ENCODE results near the gene ATAD3C.
A peak's percentile ranks its signal among the peaks of the same experiment; 100 is the strongest.
"Not testable (repeated sequence)": the region's sequence is repeated elsewhere in the genome, so short reads cannot be mapped to it uniquely, and the experiment has no call there.

Gene ATAD3C

GRCh38 chr1:1470626-1471388, 21.3 kb downstream of the ATAD3C start:
- peak; percentile 24 for DNase-seq (ENCODE audit: low read depth)
- peak overlapping the region; percentile 93 for H3K4me3 ChIP-seq (ENCODE audit: low read depth, low read length)
- TF ChIP-seq MYC (IDR thresholded peaks at IDR 0.05; ENCODE audit: low read depth, low read length) (no peak), CTCF (IDR thresholded peaks at IDR 0.05; ENCODE audit: low read depth, low read length) (no peak), MAX (IDR thresholded peaks at IDR 0.05; ENCODE audit: low read depth, low read length) (no peak), POLR2A (IDR thresholded peaks at IDR 0.05; ENCODE audit: extremely low read depth, insufficient read length) (no peak)

GRCh38 chr1:1471389-1472052, 22.0 kb downstream of the ATAD3C start, which contains the start of gene ATAD3B:
Gene ATAD3B, plus strand, starts transcription at chr1:1471765. Its CDS starts 120 bp downstream, at chr1:1471885.
- peak; percentile 95 for DNase-seq (ENCODE audit: low read depth)
- TF ChIP-seq CTCF (IDR thresholded peaks at IDR 0.05; ENCODE audit: low read depth, low read length): no peak
- TF ChIP-seq POLR2A (IDR thresholded peaks at IDR 0.05; ENCODE audit: extremely low read depth, insufficient read length): peak; percentile 47
- peak; percentile 82 for TF ChIP-seq MAX (IDR thresholded peaks at IDR 0.05; ENCODE audit: low read depth, low read length)
- TF ChIP-seq MYC (IDR thresholded peaks at IDR 0.05; ENCODE audit: low read depth, low read length): peak; percentile 89
- H3K4me3 ChIP-seq (ENCODE audit: low read depth, low read length): peak within 1 kb of the TSS; percentile 97

- H3K4me3 ChIP-seq (ENCODE audit: low read depth, low read length): peak overlapping the region; percentile 97
- not testable (repeated sequence) for DNase-seq (ENCODE audit: low read depth)
Measured at GRCh38 chr1:1472053-1472876, 22.8 kb downstream of the ATAD3C start.

- DNase-seq (ENCODE audit: low read depth); H3K4me3 ChIP-seq (ENCODE audit: low read depth, low read length): not testable (repeated sequence)
Measured at GRCh38 chr1:1476011-1476410, 26.5 kb downstream of the ATAD3C start.

GRCh38 chr1:1477206-1477605, 27.7 kb downstream of the ATAD3C start:
- TF ChIP-seq CTCF (IDR thresholded peaks at IDR 0.05; ENCODE audit: low read depth, low read length) (no peak), MAX (IDR thresholded peaks at IDR 0.05; ENCODE audit: low read depth, low read length) (no peak), POLR2A (IDR thresholded peaks at IDR 0.05; ENCODE audit: extremely low read depth, insufficient read length) (no peak), MYC (IDR thresholded peaks at IDR 0.05; ENCODE audit: low read depth, low read length) (no peak)
- H3K4me3 ChIP-seq (ENCODE audit: low read depth, low read length): no peak overlapping the region
- no peak for DNase-seq (ENCODE audit: low read depth)

GRCh38 chr1:1479547-1480487, 30.3 kb downstream of the ATAD3C start:
- H3K4me3 ChIP-seq (ENCODE audit: low read depth, low read length): no peak overlapping the region
- TF ChIP-seq MAX (IDR thresholded peaks at IDR 0.05; ENCODE audit: low read depth, low read length) (no peak), POLR2A (IDR thresholded peaks at IDR 0.05; ENCODE audit: extremely low read depth, insufficient read length) (no peak), CTCF (IDR thresholded peaks at IDR 0.05; ENCODE audit: low read depth, low read length) (no peak), MYC (IDR thresholded peaks at IDR 0.05; ENCODE audit: low read depth, low read length) (no peak)
- DNase-seq (ENCODE audit: low read depth): no peak

- not testable (repeated sequence) for DNase-seq (ENCODE audit: low read depth); H3K4me3 ChIP-seq (ENCODE audit: low read depth, low read length)
Measured at GRCh38 chr1:1480488-1480867, 31.0 kb downstream of the ATAD3C start.

- not testable (repeated sequence) for H3K4me3 ChIP-seq (ENCODE audit: low read depth, low read length); DNase-seq (ENCODE audit: low read depth)
Measured at GRCh38 chr1:1481811-1482210, 32.3 kb downstream of the ATAD3C start.
